ENCODE data around the gene NUTM2A.
"Not testable (repeated sequence)": the region's sequence is repeated elsewhere in the genome, so short reads cannot be mapped to it uniquely, and the experiment has no call there.

GRCh38 chr10:87228247-87228646 is 3.0 kb downstream of the NUTM2A start:
- not testable (repeated sequence) for TF ChIP-seq CTCF (IDR thresholded peaks at IDR 0.05; ENCODE audit: low read depth, low read length, poor library complexity, severe bottlenecking); EZH2phosphoT487 (IDR thresholded peaks at IDR 0.05; ENCODE audit: borderline replicate concordance, low read length)

Measured in DOHH2 (cell line).